ENCODE data around the gene MORC4.
"Not testable (repeated sequence)": the region's sequence is repeated elsewhere in the genome, so short reads cannot be mapped to it uniquely, and the experiment has no call there.

MORC4 gene

GRCh38 chrX:107000013-107000515, at the start of gene MORC4:
MORC4 (minus strand) TSS chrX:107000212; CDS start chrX:106999969, 243 bp downstream.
- DNase-seq (ENCODE audit: low read depth, low spot score): peak; percentile 83

GRCh38 chrX:107047622-107048021, 47.6 kb upstream of the MORC4 start:
- no peak for DNase-seq (ENCODE audit: low read depth, low spot score)

GRCh38 chrX:107029752-107030151, 29.7 kb upstream of the MORC4 start:
- DNase-seq (ENCODE audit: low read depth, low spot score): no peak

GRCh38 chrX:107025545-107025944, 25.5 kb upstream of the MORC4 start:
- DNase-seq (ENCODE audit: low read depth, low spot score): peak; percentile 44

- no peak for DNase-seq (ENCODE audit: low read depth, low spot score)
Observed at GRCh38 chrX:107014936-107015335, 14.9 kb upstream of the MORC4 start.

- DNase-seq (ENCODE audit: low read depth, low spot score): no peak
Observed at GRCh38 chrX:107008034-107008433, 8.0 kb upstream of the MORC4 start.

GRCh38 chrX:106999002-106999975, 723 bp downstream of the MORC4 start:
- peak; percentile 72 for DNase-seq (ENCODE audit: low read depth, low spot score)

- no peak for DNase-seq (ENCODE audit: low read depth, low spot score)
Observed at GRCh38 chrX:106997611-106998010, 2.4 kb downstream of the MORC4 start.

GRCh38 chrX:106995678-106996077, 4.3 kb downstream of the MORC4 start:
- DNase-seq (ENCODE audit: low read depth, low spot score): no peak

- DNase-seq (ENCODE audit: low read depth, low spot score): no peak
Observed at GRCh38 chrX:106987488-106987887, 12.5 kb downstream of the MORC4 start.

GRCh38 chrX:106980952-106981626, 18.9 kb downstream of the MORC4 start:
- DNase-seq (ENCODE audit: low read depth, low spot score): no peak

- DNase-seq (ENCODE audit: low read depth, low spot score): no peak
Observed at GRCh38 chrX:106976416-106976815, 23.6 kb downstream of the MORC4 start.

- no peak for DNase-seq (ENCODE audit: low read depth, low spot score)
Observed at GRCh38 chrX:106973433-106974149, 26.4 kb downstream of the MORC4 start.

GRCh38 chrX:106972896-106973295, 27.1 kb downstream of the MORC4 start:
- no peak for DNase-seq (ENCODE audit: low read depth, low spot score)

- DNase-seq (ENCODE audit: low read depth, low spot score): not testable (repeated sequence)
Observed at GRCh38 chrX:106966547-106966946, 33.5 kb downstream of the MORC4 start.

GRCh38 chrX:106964290-106964689, 35.7 kb downstream of the MORC4 start:
- DNase-seq (ENCODE audit: low read depth, low spot score): no peak

- DNase-seq (ENCODE audit: low read depth, low spot score): no peak
Observed at GRCh38 chrX:106963111-106963510, 36.9 kb downstream of the MORC4 start.

GRCh38 chrX:106959901-106960300, 40.1 kb downstream of the MORC4 start:
- DNase-seq (ENCODE audit: low read depth, low spot score): peak; percentile 60

- DNase-seq (ENCODE audit: low read depth, low spot score): no peak
Observed at GRCh38 chrX:106957856-106958255, 42.2 kb downstream of the MORC4 start.

- no peak for DNase-seq (ENCODE audit: low read depth, low spot score)
Observed at GRCh38 chrX:106955004-106955772, 44.8 kb downstream of the MORC4 start.

GRCh38 chrX:106954041-106954440, 46.0 kb downstream of the MORC4 start:
- no peak for DNase-seq (ENCODE audit: low read depth, low spot score)

Measured in astrocyte of the hippocampus (primary cell).